GM18868 (cell line): Measurements from ENCODE around the gene CALHM3.
A peak's percentile ranks its signal among the peaks of the same experiment; 100 is the strongest.
"Not testable (repeated sequence)": the region's sequence is repeated elsewhere in the genome, so short reads cannot be mapped to it uniquely, and the experiment has no call there.

Experiments used
- ATAC-seq: cut with Tn5 transposase; IDR thresholded peaks from one replicate; pipeline ENCODE4 v1.9.1; 2021; ENCODE audit warnings: mild to moderate bottlenecking, moderate library complexity; ENCODE audit not compliant: unreplicated experiment

Gene CALHM3

DNA sequence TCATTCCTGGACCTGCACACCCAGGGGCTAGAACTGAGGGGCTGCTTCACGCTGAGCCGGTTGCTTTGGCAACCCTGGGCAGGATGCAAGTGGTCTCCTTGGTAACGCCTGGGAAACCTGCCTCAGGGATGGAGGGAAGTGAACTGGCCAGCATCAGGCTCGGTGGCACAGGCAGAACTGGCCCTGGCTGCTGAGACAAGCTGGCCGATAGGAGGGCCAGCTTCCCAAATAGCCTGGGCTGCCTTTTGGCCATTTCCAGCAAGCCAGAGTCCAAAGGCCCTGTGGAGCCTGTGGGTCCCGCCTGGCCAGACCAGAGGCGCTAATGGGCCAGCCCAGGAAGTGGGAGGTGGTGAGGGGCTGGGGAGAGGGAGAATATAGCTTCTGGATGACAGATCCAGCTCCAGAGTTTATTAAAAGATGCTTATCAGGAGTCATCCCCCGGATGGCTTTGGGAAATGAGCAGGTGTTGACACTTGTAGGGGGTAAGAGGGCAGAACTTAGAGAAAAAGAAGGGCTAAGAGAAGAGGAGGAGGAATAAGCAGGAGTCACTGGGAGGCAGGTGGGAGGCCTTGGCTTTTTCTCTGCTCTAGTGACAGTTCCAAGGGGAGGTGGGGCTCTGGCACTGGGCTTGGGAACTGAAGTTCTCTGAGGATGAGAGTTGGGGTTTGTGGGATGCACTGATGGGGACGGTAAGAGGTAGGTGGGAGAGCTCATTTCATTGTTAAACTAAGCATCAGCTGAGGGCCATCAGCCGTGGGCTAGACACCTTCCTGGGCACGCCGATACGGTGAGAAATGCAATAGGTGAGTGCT is 24.0 kb upstream of the CALHM3 start:
- no peak for ATAC-seq

DNA sequence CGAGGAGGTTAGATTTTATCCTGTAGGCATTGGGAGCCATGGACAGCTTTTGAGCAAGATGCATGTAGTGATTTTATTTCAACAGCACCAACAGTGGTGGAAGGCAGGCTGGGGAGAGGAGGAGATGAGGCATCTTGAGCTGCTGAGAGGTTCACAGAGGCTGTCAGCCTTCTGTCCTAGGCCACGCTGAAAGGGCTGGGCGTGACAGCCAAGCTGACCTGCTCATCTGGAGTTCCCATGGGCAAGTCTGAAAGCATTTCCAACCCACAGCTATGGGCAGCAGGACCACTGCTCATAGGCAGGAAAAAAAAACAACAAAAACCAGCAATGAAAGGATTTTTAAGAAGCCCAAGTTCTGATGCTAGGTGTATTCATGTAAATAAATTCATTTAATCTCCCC is 22.1 kb upstream of the CALHM3 start:
- ATAC-seq, result no peak

DNA sequence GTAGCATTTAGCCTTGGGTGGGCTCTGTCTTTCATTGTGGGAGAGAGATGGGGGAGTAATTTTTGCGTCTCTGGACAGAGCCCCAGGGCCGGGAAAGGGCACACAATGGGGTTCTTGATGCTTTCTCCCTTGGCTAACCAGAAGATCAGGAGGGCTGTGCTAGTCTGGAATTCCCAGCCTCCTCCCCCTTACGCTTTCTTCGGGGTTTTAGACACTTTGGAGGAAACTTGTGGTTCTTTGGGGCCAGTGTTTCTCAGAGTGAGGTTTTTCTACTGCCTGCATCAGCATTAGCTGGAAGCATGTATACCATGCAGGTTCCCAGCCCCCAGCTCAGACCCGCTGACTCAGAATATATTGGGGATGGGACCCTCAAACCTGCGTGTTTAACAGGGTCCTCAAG is 21.4 kb upstream of the CALHM3 start:
- no peak for ATAC-seq

DNA sequence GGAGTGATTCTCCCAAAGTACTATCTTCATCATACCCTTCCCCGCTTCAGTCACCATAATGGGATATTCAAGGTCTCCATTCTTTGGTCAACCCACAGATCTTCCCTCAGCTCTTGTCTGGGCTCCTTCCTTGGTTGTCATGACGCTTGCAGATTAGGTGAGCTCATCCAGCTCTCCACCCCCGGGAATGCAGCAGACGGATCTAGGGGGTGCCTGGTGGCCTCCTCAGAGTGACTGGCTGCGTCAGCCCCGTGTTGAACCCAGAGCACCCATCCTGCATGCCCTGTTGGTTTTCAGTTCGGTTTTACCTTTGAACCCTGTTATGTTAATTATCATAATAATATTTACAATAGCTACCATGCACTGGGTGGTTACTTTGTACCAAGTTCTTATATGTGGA is 20.8 kb upstream of the CALHM3 start:
- ATAC-seq, result no peak

DNA sequence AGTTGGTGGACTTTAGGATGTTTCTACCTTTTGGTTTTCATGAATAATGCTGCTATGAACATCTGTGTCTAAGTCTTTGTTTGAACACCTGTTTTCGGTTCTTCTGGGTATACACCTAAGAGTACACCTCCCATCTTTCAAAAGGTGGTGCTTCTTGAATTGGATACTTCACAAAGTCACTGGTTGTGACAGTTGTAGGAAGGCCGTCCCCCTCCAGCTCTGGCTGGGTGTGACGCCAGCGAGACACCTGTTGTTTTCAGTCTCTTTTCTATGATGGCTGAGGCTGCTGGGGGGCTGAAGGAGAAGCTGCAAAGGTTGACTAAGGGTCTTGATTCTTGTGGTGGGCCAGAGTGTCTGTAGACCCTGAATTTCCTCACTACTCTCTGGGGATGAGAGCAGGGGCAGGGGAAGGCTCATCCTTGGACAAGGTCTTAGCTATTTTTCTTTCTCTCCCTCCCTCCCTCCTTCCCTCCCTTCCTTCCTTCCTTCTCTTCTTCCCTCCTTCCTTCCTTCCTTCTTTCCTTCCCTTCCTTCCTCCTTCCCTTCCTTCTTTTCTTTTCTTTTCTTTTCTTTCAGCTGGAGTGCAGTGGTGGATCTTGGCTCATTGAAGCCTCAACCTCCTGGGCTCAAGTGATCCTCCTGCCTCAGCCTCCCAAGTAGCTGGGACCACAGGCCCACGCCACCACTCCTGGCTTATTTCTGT is 20.0 kb upstream of the CALHM3 start:
- ATAC-seq, result no peak

DNA sequence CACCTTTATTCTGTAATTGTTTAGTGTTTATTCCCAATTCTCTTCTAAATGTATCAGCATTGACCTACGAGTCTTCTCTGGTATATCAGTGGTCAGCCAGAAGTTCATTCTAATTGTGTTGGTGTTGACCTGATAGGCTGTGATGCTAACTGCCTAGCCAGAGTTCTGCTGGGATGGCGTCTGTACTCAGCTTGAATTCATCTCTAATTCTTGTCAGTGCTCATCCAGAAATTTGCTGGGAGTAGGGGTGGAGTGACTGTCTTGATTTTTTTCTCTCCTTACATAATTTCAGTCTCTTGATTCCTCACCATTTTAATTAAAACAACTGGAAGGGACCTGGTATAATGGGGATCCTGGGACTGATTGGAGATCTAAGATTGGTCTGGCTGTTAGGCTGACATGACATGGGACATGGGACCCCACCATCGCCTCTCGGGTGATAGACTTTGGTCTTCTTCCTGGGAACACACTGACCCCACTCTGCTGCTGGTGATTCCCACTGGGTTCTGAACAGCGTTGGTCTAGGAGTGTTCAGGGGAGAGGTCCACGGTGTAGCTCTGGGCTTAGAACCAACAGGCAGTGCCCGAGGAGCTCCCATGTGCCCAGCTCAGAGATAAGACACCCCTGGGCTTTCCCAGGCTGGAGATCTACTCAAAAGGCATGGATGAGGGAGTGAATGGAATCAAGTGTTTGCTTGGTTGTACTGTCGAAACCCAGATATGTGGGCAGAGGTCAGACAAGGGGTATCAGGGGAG is 18.3 kb upstream of the CALHM3 start:
- ATAC-seq, result no peak

DNA sequence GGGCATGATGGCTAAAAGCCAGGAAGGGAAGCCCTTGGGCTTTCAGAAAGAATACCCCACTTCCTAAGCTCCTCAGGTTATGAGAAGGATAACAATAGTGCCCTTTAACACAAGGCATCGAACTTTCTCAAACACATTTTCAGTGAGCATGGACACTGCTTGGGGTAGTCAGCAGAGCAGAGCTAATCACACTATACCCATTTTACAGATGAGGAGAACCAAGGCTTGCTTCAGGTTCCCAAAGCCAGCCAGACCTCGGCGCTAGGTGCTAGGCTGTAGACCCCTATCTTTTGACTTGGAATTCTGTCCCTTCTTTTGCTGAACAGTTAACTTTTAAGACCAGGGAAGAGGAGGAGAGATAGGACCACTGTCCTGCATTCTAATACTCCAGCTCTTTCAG is 16.3 kb upstream of the CALHM3 start:
- no peak for ATAC-seq

DNA sequence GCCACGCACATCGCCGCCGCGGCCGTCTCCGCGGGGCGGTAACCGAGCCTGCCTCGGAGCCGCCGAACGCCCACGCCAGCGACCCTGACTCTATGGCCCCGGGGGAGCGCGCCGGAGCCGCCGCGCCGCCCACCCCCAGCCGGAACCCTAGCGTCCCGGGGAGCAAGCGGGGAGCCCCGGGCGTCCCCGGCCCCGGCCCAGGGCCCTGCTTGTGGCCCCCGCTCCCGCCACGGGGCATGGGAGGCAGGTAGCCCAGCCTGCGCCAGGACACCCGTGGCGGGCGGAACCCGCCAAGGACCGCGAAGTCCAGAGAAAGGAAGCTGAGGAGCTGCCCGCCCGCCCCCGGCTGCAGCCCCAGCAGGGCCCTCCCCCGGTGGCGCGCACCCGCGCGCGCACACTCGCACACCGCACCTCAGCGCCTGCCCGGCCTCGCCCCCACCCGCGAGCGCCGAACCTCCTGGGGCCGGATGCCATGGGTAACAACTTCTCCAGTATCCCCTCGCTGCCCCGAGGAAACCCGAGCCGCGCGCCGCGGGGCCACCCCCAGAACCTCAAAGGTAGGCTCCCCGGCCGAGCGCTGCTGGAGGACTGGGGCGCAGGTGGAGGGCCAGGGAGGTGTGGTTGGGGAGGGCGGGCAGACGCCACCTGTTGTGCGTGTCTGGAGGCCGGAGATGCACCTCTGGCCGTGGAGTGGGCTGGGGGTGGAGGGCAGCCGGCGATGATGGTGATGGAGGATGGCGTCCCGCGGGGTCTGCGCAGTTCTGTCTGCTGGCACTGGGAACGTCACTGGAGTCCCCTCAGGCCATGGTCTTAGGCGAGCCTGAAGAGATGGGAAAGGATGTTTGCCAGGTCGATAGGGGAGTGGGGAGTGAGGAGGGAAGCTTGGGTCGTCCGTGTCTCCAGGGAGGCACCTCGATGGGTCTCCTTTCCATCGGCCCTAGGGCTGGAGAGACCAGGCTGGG is 15.2 kb upstream of the CALHM3 start:
- ATAC-seq, result no peak

DNA sequence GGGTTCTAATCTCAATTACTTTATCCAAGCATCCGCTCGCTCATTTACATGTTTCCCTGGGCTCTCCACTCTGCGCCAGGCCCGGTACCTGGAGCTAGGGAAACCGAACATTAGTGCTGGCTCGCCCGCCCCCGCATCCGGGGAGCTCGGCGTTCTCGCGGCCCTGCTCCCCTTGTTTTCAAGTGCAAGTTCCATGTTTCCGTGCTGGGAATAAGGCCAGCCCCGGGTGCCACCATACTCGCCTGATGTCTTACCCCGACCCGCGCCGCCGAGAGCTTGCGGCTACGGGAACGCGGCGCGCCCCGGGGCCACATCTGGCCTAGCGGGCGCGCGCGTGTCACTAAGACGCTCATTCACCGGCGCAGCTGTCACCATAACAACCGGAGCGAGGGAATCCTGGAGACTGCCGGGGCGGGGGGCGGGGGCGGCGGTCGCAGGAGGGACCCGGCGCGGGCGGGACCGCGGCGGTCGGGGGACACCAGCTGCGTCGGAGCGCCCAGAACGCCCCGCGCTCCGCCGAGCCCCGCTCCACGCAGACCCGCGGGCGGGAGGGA is 14.4 kb upstream of the CALHM3 start, which contains the start of gene NEURL1:
Gene NEURL1 (plus strand): TSS at position 344 of the 554 bp plus-strand sequence. CDS start 683 bp downstream, outside the sequence.
- no peak for ATAC-seq

DNA sequence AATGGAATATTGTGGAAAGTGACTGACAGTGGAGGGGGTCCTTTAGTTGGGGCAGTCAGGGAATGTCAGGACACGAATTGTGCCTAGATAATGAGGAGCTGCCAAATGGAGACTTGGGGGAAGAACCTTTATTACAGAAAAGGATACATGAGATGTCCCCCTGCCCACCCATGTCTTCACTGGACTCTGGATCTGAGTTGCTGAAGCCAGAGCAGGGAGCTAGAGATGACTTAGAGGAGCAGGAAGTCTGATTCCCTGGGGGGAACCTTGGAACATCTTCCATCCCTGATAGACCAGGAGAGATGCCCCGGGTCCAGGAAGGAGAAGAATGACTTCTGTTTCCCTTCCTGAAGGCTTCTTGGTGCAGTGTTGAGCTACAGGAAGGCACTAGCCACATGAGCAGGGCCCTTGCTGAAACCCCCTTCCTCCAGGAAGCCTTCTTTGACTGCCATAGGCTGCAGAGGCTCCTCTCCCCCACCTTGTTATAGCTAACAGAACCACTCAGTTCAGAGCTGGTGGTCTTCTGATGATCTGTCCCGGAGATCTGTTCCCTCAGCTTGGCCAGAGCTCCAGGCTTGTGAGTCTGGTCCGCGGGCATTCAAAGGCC is 13.7 kb upstream of the CALHM3 start:
- no peak for ATAC-seq

DNA sequence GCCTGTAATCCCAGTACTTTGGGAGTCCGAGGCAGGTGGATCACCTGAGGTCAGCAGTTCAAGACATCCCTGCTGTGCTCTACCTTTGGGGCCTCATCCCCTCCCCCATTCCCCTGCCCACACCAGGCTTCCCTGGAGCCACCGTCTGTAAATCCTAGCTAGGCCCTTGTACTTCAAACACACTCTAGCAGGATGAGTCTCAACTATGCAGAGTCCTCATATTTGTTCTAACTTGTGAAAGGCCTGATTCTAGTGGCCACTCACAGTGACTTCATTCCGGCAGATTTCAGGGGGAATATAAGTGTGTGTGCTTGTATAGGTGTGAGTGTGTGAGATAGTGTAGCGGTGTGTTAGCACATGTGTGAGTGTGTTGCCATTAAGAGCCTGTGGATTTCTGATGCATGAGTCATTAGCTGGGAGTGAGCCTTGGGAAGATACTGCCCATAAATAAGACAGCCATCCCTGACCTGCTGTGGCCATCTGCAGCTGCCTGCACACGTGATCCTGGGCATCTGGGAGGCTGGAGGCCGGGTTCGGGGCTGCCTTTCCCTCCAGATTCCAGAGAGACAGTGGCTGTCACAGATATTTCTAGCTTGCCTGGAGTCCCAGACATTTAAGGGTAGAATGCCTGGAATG is 12.8 kb upstream of the CALHM3 start:
- ATAC-seq, result no peak

DNA sequence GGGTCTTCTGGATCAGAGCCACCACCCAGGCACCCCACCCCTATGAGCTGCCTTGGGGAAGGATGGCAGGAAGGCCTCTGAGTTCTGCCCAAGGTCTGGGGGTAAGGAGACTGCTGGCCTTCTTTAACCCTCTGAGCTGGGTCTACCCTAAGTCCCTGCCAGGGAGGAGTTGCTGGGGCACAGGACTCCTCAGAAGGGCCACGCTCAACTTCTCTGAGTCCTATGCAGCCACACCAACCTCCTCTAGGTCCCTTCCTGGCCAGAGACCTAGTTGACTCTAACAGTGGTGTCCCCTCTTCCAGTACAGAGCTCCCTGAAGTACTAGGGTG is 11.9 kb upstream of the CALHM3 start:
- peak; percentile 22 for ATAC-seq

DNA sequence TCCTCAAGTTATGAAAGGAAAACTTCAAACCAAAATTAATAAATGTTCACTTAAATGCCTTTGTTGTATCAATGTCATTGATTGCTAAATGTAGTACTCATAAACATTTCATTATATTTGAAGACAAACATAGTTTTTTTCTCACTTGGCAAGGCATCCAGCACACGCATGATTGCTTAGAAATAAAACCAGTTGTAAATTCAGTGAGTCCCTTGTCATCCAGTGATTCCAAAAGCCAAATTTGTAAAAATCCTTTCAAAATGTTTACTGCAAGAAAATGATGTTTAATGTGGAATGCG is 8.3 kb upstream of the CALHM3 start:
- ATAC-seq, result no peak

DNA sequence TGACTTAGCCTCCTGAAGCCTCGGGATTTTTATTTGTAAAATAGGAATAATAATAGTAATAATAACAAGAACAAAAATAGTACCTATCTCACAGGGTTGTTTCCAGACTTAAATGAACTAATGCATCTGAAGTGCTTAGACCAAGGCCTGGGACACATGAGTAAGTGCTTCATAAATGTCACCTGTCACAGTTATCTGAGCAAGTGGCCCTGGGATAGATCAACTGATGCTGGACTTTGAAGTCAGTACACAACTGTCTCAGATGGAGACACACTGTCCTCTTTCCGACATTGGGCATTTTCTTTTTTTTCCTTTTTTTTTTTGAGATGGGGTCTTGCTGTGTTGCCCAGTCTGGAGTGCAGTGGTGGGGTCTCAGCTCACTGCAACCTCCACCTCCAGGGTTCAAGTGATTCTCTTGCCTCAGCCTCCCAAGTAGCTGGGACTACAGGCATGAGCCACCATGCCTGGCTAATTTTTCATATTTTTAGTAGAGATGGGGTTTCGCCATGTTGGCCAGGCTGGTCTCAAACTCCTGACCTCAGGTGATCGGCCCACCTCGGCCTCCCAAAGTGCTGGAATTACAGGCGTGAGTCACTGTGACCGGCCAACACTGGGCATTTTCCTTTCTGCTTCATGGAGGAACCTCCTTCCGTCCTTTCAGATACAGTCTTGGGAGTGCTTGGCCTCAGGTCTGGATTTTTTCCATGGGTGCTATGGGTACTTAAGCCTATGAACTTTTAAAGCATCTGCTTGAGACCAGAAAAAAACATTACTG is 7.8 kb upstream of the CALHM3 start:
- ATAC-seq, result not testable (repeated sequence)

DNA sequence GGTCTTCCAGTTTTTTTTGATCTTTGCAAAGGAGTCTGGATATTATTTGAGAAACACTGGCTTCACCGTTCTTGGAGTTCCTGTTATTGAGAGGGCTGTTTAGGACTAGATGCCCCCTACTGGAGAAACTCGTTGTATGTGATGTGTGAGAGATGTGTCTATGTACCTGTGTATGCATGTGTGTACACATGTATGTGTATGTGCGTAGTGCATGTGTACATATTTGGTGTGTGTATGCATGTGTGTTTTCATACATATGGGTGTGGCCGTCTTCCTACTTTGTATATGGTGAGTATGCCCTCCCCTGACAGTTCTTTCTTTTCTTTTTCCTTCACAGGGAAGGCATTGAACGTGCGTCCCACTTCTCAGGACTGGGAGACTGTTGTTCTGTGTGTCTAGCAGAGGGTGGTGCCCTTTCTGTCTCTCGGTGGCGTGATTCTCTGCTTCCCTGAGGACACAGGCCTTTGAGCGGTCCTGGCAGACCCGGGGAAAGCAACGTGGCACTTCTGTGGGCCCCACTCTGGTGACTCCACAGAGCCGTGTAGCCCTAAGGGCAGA is 3.0 kb upstream of the CALHM3 start:
- peak; percentile 79 for ATAC-seq

DNA sequence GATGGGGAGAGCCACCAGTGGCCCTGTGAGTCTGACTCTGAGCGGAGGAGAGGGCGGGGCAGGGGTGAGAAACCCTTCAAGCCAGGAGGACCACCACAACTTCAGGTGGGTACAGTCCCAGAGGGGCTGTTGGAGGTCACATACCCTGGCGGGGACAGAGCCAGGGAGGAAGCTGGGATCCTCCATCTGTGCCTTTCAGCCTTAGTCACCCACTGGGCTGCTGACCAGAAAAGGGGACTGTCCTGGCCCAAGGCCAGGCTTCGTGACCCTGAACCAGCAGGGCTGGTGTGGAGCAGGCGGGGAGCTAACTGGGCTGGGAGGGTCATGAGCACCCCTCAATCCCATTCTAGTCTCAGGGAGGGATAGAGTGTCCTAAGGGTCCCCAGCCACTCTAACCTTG is 1.5 kb upstream of the CALHM3 start:
- ATAC-seq, result no peak

DNA sequence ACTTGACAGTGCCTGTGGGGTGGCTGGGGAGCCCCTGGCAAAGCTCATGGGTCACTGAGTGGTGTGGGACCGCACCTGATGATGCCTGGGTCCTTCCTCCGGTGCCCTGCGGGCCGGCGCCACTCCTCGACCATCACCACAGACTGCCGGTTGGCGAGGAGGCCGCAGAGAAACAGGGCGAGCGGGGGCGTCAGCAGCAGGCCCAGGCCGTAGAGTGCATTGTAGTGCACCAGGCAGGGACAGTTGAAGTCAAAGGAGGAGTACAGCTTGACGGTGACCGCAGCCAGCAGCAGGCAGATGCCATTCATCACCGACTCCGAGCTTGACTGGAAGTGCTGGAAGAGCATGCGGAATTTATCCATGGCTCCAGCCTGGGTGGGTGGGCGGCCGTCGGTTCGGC is 369 bp downstream of the CALHM3 start:
- ATAC-seq, result no peak

DNA sequence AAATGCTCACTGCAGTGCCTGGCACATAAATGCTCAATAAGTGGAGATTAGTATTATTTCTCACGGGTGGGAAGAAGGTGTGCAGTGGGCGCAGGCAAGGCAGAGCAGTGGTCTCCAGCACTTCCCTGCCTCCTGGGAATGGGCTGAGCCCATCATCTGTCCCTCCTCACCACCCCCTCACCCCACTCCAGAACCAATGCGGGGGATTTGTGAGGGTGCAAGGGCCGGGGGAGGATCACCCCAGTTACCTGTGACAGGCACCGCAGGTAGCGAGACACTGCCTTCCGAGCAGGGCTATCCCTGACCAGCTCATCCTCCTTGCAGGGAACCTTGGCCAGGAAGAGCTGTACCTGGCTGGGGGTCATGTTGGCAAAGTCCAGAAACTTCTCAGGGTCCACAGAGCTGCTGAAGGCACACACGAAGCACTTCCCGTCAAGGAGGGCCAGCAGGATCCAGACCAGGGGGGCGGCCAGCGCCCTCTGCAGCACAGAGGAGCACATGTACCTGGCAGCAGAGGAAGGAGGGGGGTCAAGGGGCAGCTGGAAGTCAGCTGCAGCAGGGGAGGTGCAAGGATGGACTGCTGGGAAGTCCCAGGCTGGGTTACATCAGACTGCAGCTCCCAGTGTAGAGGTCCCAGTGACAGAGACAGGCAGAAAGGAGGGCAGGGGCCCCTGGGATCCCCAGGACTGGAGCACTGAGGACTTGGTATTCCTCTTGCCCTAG is 2.8 kb downstream of the CALHM3 start:
- no peak for ATAC-seq
